CD4-positive, alpha-beta T cell treated with Interleukin-6 at 100 ng/mL for 8 hours (primary cell): ENCODE data around the gene P2RY2.

Experiments used
- DNase-seq: peaks from one replicate; pipeline ENCODE4 v3.0.0-alpha.2; 2020; ENCODE audit warnings: mixed read lengths, low spot score

Gene P2RY2

DNA sequence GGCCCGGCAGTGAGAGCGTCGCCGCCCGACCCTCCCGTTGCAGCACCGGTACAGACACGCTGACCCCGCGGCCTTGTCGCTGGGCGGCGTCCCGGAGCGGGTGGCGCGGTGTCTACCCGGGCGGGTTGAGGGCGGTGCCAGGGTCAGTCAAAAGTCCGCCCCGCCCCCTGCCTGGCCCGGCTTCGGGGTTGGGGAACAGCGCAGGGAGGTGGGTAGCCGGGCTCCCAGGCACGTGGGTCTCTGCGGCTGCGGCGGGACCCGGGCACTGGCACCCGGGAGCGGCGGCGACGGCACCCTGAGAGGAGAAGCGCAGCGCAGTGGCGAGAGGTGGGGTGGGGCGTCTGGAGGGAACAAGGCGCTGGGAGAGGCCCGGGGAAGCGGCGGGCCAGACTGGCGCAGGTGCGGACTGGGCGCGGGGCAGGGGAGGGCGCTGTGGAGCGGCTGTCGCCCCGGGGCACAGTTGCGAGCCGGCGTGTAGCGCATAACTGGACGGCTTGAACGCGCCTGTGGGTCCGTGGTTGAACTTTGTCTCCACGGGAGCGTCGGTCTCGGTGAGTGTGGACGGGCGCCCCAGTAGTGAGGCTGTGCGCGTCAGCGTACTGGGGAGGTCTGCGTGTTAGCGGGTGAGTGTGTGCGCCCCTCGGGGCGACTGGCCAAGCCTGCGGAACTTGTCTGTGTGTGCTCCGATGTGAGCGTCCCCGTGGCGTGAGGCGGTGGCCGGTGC lies at the start of gene P2RY2:
Gene P2RY2, plus strand, starts transcription at position 176 of the 724 bp plus-strand sequence. CDS start 15,879 bp downstream, outside the sequence.
- no peak for DNase-seq

DNA sequence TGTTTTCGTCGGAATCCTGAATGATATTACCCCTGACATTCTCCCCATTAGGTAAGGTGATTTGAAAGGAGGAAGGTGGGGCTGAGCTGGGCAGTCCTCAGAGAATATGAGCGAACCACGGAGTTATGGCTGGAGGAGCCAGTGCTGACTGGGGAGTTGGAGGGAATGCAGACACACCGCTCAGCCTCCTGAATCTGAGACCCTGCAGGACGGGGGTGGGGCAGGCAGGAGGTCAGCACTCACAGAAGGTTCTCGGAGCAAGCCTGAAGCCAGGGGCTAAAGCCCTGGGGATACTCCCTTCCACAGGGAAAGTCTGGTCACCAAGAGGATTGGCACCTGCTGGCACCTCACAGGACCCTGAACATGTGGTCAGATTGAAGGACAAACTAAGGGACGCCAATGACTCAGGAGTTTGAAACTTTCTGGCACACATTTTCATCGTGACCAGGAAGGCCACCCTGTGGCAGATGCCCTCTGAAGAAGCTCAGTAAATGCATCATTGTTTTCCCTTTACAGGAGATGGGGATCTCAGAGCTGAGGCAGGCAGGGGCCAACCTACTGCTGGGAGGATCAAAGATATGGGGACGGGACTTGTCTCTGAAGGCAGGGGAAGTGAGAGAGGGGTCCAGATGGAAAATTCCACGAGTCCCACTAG lies 49.0 kb upstream of the P2RY2 start:
- DNase-seq, result no peak

DNA sequence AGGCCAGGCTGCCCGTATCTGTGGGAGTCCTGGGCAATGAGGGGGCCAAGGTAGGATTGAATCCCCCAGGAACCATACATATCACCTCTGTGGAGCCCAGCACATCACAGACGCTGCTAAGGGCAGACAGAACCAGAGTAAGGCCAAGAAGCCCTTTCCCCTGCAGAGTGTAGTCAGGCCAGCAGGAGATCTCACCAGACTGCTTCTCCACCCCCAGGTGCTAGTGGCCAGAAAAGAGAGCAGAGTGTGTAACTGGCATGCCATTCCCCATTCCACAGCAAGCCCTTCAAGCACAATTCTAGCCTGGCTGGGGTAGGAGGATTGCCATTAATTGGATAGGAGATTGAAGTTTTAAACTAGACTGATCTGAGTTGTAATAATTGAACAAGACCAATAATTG lies 47.9 kb upstream of the P2RY2 start:
- no peak for DNase-seq

DNA sequence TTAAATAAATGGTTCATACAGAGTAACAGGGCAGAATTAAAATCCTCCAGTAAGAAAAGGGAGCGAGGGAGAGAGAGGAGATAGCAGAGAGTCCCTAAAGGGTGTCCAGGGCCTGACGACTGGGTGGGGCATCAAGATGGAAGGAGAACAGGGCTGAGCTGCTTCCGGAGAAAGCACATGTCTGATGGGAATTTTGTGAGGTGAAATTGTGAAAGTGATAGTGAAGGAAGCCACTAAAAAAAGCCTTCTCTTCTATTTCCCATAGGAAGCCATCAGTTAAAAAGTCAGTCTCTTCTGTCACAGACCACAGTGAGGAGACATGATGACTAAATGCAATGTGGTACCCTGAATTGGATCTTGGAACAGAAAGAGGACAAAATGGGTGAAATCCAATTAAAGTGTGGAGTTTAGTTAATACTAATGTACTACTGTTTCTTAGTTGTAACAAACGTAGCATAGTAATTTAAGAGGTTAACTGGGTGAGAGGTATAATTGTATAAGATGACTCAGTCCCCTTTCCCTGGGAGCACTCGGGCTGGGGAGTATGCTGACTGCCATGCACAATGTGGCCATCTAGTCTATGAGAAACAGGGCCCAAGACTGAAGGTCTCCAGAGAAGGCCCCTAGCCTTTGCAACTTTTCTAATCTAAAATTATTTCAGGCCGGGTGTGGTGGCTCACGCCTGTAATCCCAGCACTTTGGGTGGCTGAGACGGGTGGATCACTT lies 46.5 kb upstream of the P2RY2 start:
- DNase-seq, result no peak

DNA sequence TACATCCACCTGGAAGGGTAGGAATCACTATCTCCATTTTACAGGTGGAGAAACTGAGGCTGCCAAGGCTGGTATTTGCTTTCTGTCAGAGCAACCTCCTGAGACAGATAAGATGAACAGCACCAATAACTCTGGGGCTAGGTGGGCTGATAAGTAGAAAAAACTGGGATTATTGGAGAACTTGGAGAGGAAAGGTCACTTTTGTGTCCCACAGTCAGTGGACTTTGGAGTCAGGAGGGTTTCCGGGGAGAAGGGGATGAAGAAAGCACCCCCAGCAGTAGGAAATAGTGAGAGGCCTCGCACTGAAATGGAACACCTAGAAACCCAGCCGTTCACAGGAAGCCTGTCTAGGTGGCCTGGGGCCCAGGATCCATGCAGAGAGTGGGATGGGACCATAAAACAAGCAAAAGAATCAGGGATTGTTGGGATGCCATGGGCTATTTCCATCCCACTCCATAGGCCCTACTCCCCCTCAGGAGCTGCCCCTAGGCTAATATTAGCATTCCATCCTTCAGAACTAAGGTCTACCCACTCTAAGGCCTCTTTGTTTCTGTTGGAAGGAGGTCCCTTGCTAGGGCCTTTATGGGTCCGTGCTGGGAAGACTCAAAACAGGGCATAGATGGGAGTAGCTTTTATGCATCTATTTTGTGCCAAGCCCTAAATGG lies 45.0 kb upstream of the P2RY2 start:
- no peak for DNase-seq

DNA sequence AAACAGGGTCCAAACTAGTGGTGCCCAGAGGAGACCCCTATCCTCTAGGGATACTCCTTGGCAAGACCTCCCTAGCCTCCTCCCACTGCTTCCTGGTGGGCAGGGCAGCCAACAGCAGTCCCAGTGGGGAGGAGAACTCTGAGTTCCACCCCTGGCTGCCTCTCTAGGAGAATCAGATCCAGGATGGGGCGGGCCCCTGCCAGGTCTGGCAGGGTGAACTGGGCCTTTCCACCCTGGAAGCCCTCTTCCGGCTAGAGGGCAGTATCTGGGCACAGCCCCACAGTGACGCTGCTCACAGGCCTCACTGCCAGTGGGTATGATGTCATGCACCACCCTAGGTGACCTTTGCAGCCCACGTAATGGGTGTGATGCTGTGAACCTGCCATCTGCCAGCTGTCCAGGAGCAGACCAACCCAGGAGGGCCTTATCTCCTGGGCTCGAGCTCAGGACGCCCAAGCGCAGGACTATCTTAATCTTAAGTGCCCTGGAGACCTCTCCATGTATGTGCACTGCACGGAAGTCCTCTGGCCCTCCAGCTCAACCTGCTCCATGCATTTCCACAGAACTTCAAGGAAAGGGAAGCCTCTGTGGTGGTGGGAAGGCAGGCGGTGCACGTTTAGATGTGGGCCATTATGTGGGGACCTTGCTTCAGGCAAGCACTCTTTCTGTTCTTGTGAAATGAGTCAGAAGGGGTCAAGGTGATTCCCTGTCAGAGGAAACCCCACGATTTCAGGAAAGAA lies 44.2 kb upstream of the P2RY2 start:
- DNase-seq, result no peak

DNA sequence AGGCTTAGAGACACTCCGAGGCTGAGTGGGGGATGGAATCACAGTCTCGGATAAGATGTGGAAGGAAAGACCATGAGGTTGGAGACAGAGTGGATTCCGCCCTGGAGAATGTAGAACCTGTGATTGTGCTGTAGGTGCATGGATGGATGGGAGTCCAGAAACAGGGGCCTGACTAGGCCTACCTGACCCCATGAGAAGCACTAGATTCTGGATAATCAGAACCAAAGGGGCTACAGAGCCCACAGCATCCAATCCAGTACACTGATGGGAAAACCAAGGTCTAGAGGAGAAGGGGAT lies 43.6 kb upstream of the P2RY2 start:
- no peak for DNase-seq

DNA sequence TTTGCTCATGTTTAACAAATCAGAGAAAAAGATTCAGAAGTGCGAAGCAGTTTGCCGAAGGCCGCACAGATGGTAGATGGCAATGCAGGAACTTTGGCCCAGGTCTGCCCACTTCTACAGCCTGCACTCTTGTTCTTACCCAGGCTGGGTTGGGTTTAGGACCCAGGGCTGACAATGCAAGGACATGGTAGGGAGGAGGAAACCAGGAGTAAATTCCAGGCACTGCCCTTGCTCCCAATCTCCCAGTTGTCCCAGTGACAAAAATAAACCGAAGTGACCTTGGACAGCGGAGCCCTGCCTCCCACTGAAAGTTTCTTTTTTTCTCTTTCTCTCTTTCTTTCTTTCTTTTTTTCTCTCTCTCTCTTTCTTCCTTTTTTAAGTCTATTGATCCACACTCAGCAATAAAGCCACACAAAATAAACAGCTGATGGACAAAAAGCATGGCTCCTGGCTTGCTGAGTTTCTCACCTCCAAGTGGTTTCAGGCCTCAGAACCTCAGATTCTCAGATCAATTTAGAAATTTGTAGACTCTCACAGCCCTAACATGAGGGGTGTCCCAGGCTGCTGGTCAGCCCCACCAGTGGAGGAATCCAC lies 42.4 kb upstream of the P2RY2 start:
- no peak for DNase-seq

DNA sequence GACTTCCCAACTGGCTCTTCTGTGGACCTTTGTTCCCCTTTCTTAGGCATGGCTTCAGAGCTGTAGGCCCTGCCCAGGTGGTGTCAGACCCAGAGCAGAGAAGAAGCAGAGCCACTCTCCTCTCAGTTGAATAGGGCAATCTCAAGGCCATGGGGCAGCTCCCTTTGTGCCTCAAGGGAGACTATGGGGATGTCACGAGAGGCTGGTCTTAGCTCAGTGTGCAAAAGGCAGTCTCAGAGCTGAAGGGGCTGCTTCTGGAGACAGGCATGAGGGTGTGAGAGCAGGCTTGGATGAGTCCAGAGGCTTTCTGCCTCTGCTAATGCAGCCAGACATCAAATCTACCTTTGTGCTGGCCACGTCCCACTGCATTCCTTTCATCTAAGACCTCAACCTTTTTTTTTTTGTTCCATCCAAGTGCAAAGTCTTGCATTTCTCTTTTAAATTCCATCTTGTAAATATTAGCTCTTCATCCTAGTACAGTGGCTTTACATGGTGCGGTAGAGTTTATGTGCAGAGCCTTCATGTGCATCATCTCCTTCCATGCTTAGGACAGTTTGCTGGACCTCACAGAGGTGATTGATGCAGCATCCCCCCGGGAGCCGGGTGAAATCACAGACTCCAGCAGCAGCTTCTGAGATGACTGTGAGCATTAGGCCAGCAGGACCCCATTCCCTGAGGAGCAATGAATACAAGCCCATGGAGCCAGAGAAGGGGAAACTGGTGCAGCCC lies 41.8 kb upstream of the P2RY2 start:
- DNase-seq, result no peak

DNA sequence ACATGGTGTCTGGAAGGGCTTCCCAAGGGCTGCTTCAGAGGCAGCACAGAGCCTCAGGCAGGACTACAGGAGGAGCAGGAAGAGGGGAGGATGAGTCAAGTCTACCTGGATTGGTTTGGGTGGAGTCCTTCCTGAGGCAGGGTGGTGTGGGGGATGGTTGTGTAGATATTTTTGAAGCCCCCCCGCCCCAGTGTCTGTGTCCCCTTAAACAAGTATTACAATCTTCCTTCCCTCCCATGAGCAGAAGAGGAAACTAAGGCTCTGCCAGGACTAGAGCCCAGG lies 41.3 kb upstream of the P2RY2 start:
- no peak for DNase-seq

DNA sequence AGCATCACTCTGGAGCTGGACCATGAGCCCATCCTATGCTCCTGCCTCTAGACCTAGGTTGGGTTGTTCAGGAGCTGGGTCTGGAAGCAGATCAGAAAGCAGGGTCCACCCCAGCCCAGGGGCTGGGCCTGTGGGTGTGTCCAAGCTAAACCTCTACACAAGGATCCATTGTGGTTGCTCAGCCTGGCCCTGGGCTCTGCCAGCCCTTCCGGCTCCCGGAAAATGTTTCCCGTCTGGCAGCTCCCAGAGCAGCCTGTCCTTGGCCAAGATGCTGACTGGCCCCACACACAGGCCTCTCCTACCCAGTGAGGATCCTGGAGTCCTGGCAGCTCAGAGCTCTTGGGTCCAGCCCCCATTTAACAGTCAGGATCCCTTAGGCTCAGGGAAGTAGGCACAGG lies 40.7 kb upstream of the P2RY2 start:
- no peak for DNase-seq

DNA sequence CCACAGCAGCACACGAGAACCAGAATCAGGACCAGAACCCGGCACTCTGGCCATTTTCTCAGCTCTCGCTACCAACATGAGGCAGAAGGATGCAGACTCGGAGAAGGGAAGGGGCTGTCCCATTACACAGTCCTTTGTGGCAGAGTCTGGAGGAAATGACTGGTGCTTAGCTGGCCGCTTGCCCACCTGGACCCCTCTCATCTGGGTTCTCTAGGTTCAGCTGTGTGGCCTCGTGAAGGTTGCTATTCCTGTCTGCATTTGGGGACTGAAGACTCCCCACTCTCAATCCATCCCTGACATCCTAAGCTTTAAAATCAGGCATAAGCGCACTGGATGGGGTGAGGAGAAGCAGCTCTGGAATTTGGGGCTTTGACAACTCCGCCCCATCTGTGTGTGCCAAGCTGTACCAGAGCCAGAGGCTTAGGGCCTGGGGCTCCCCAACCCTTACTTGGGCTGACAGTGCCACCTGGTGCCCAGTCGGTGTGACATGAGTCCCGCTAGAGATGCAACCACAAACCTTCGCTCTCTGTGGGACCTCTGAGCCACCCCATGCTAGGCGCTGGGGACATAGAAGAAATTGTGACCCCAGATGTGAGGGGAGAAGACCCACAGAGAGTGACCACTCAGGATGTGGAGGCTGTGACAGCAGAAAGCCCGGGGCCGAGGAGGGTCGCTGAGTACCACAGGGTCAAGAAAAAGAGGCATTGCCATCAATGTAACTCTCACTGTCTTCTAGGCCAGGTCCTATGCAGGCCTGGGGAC lies 40.1 kb upstream of the P2RY2 start:
- peak; percentile 77 for DNase-seq

DNA sequence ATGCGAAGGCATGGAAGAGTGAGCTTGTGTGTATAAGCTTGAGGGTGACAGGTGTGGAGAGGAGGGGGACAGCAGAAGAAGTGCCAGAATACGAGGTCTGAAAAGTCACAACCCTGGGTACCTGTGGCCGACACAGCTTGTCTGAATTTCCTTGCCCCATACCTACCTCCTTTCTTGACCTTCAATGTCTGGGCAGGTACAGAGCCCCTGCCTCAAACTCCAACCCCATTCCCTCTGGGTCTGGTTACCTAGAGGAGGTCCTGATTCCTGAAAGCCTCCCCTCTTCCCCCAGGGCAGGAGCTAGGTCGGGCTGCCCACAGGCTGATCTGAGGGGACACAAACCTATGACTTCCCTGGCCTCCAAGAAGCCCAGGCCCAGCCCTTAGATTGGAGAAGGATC lies 39.4 kb upstream of the P2RY2 start:
- DNase-seq, result no peak

DNA sequence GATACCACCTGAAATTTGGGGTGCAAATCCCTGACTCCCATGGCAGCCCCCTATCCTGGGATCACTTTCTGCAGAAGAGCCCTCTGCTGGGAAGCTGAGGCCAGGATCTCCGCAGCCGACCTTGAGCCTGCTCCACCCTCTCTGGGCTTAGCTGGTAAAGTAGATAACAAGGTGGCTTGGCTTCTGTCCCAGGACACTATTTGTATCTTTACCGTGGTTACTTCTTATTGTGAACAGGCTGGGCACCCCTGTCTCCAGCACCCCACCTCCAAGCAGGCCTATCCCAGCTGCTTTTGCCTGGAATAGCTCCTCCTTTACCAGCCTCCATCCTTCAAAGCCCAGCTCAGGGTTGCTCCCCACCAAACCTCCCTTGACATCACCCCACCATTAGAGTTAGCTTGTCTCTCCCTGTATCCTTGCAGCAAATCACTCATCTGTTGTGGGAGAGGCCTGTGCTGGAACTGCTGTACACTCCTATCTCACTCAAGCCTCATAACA lies 35.2 kb upstream of the P2RY2 start:
- DNase-seq, result no peak

DNA sequence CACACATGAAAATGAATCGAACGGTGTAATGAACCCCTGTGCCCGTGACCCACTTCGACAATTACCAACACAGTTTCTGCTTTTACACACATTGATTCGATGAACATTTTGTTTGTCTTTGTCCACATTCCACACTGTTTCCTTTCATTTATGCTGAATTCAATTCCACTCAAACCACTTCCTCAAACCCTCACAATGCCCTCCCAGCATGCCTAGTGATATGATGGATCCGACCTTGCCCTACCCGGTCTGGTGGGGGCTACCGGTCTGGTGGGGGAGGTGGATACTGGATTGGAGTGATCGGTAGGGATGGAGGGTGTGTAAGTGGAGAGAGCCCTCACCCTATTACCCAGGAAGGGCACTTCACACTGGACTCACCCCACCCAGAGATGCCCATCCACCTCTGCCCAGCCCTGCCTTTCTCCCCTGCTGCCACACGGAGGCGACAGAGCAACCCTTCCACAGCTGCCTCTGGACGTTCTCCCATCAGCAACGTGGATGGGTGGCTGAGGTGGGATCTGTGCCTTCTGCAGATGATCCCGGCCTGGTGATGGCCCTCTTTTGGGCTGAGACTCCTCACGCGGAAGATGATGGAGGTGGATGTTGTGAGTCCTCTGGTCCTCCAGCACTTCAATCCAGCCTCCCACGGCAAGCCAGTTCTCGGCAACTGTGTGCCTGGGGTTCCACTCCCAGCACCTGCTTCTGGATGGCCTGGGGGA lies 33.0 kb upstream of the P2RY2 start:
- peak; percentile 25 for DNase-seq

DNA sequence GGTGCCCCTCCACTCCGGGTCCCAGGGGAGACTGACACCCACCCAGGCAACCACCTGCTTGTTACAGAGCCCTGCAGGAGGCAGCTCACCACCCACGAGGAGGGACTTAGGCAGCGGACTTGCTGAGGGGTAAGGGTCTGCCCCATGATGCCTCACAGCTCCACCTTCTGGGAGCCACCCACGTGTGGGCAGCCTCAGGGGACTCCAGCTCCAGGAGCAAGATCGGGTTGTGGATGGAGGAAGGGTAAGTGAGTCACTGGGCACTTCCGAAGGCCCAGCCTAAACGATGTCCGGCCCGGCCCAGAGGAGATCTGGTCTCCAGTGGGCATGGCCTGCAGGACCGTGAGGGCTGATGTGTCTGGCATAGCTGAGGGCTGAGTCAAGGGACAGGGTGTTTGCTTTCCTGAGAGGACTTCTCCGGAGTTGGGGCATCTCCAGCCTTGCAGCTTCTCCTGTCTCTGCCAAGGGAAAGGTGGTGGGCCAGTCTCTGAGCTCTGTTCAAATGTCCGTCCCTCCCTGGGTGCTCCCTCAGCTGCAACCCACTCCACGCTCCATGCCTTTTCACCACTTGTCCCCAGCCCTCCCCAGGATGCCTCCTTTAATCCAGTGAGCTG lies 32.3 kb upstream of the P2RY2 start:
- no peak for DNase-seq

DNA sequence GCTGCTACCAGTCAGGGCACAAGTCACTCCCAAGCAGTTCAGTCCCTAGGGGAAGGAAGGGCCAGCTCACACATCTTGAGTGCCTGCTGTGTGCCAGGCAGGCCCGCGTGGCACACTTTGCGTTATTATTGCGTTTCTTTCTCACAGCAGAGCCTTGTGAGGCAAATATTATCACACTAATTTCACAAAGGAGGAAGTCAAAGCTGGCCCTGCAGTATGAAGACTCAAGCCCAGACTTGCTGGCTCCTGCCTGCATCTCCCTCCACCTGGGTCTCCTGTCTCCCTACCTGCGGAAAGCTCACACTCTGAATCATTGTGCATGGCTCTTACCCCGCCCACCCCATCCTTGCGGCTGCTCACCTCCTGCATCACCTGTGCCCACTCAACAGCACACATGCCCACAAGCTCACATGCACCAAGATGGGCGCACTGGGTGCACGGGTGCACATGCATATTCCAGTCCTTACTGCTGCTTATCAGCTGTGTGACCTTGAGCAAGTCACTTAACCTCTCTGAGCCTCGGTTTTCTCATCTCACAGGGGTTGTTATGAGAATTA lies 31.7 kb upstream of the P2RY2 start:
- no peak for DNase-seq

DNA sequence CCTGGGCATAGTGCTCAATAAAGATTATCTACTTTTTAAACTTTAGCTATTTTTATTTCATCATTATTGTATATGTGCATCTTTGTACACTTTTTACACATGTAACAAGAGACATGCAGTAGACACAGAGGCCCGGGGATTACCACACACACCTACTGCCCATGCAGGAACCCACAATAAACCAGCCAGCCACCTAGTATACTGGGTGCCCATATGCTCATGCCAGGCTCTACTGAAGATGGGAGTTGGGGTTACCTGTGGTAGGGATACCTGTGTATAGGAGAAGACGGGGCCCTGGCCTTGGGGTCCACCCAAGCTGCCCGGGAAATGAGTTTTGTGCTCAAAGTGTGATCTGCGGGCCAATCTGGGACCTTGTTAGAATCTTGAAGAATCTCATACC lies 31.2 kb upstream of the P2RY2 start:
- no peak for DNase-seq

DNA sequence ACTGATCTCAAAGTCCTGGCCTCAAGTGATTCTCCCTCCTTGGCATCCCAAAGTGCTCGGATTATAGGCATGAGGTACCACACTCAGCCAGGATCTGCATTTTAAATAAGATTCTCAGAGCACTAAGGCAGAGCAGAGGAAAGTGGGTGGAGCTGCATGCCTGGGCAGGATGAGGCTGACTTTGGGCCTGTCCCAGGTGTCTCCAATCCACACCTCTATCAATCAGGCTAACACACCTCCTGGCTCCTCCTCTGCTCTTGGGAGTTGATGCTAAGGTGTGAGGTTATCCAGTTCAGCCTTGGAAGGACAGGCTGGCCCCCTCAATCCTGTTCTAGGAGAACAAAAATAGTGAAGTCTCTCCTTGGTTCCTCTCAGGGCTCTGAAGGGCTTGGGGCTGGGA lies 30.2 kb upstream of the P2RY2 start:
- no peak for DNase-seq
